Measurements from ENCODE around the gene PIP5K1B.

DNA sequence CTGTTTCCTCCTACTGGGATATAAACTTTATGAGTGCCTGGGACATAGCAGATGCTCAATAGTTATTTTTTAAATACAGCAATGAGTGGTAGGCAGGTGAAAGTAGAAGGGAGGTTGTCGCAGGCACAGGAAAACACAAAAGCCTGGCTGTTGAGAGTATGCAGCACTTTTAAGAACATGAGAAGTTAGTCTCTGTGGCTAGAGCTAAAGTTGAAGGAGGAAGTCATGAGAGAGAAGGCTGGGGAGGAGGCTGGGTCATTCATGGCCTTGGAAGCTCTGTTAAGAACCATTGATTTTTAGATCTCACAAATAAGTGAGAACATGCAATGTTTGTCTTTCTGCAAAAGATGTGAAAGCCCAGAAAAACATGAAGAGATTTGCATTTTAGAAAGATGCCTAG, 182.2 kb downstream of the PIP5K1B start:
- TF ChIP-seq YY1 (IDR thresholded peaks at IDR 0.05; ENCODE audit: insufficient read depth, insufficient read length) (no peak), SUZ12 (IDR thresholded peaks at IDR 0.05; ENCODE audit: extremely low read depth, insufficient read depth, insufficient read length) (no peak)

Measured in NT2/D1 (cell line).